DMS153 treated with DMSO at 0.1 percent for 48 hours (cell line): ENCODE data around the gene REPIN1.

Experiments
- DNase-seq: peaks from one replicate; lab custom pipeline; 2025; ENCODE audit not compliant: unreplicated experiment; lab: John Stamatoyannopoulos, UW

The REPIN1 gene

DNA sequence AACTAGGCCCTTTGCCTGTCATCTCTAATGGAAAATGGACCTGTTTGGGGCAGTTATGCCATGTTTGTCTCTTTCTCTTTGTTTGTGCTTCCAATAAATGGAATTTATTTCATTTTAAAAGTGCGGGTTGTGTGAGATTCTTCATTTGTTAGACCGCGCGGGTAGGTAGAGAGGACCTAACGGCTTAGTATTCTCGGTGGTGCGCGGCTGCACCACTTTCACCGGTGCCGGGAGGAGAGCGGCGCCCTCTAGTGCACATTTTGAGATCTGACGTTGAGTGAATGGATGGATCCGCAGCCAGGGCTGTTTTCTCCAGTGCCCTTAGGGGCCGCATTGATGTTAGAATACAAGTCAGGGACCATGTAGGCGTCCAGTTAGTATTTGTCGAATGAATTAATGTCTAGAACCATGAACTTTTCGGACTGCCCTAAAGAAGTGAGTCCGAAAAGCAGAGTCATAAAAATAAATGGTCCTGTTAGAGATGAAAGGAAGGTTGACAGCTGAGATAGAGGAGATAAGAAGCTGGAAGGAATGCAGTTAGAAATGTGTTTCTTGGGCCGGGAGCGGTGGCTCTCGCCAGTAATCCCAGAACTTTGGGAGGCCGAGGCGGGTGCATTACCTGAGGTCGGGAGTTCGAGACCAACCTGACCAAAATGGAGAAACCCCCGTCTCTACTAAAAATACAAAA lies 52.5 kb downstream of the REPIN1 start:
- DNase-seq: peak; percentile 26

DNA sequence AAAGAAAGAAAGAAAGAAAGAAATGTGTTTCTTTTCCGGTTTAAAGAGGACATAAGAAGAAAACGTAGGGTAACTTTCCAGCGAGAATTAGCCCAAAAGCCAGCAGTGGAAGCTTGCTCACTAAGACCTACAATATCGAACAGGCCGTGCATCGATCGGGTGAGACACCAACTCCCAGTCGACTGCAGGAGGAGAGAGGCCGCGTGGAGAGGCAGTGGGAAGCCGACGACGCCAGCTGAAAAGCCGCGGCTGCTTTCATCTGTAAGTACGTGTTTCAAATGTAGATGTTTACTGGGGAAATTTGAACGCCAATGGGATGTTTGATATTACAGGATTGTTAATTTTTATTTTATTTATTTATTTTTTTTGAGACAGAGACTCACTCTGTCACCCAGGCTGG lies 53.2 kb downstream of the REPIN1 start:
- DNase-seq: no peak
